ENCODE results near the gene GTPBP1. TPM values are rescaled to one million over a fixed set of nuclear protein-coding genes. Genes with fewer than 3 reads are reported as not detected.

The GTPBP1 gene
- total and polyA plus RNA-seq, 7 donors = 15.0 to 59.1 (median 26.8) TPM

DNA sequence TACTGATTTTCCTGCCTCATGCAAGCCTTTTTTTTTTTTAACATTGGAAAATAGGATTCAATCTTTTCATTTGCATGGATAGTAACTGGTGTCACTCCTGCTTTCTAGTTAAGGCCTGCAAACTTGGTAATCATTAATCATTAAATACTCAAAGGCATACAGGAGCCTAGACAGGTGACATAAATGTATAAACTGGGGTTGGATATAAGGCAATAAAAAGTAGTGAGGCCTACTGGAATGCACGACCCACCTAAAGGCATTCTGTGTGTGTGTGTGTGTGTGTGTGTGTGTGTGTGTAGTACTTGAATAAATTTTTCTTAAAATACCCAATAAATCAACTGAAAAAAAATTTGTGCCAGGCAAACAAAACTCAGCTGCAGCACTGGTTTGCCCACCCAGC lies 16.1 kb upstream of the GTPBP1 start:
- Histone ChIP-seq H3K4me1 (peaks cover 0 to 5% (median 0%) of the 10 kb centered on the region in 4 donors), H3K27ac (no peak overlapping the region), H3K4me3 (no peak overlapping the region), H3K36me3 (peaks cover 9 to 81% (median 41%) of the 10 kb centered on the region in 4 donors), H3K27me3 (no peaks in the 10 kb centered on the region), H3K9me3 (no peaks in the 10 kb centered on the region)
- TF ChIP-seq POLR2A (IDR thresholded peaks at IDR 0.05) = no peak
- TF ChIP-seq EP300 (IDR thresholded peaks at IDR 0.05) = no peak
- intact Hi-C loops (cut with DNase I) = no loop called here
- 18 to 59% methylated on average over 1 of the region's 1 CpG for WGBS, 2 donors
- DNase-seq = no peak

DNA sequence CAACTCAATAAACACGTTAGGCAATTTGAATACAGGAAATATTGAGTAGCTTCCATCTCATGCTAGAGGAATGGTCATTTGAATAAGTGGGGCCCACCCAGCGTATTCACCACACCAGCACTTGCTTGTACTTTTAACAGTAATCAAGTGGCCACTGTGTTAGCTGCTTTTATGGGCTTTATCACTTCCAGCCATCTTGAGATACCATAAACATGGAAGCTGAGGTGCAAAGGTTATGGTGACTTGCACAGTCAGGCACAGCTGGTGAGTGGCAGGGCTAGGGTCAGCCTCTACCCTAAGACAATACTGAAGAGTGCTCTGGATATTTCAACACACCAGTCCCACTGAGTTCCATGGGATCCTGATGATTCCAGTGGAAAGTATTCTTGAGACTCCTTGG lies 11.7 kb upstream of the GTPBP1 start:
- no peaks in the 10 kb centered on the region for H3K27me3 ChIP-seq
- 15 to 56% methylated on average over 2 of the region's 2 CpGs for WGBS, 2 donors
- H3K4me3 ChIP-seq = no peak overlapping the region
- H3K36me3 ChIP-seq = peaks cover 0 to 37% (median 7%) of the 10 kb centered on the region in 4 donors
- H3K27ac ChIP-seq = no peak overlapping the region
- H3K4me1 ChIP-seq = peaks cover 0 to 38% (median 35%) of the 10 kb centered on the region in 4 donors
- intact Hi-C loops (cut with DNase I) = no loop called here
- peak in 1 of 2 donors; percentile 35 for TF ChIP-seq POLR2A (IDR thresholded peaks at IDR 0.05)
- TF ChIP-seq CTCF (IDR thresholded peaks at IDR 0.05) = no peak
- no peak for DNase-seq
- H3K9me3 ChIP-seq = no peaks in the 10 kb centered on the region

GRCh38 chr22:38694940-38695339 lies 10.8 kb upstream of the GTPBP1 start:
- Histone ChIP-seq H3K36me3 (peaks cover 0 to 28% (median 2%) of the 10 kb centered on the region in 4 donors), H3K4me3 (no peak overlapping the region), H3K27ac (no peak overlapping the region), H3K9me3 (no peaks in the 10 kb centered on the region), H3K4me1 (peaks cover 0 to 46% (median 44%) of the 10 kb centered on the region in 4 donors), H3K27me3 (no peaks in the 10 kb centered on the region)
- no peak for DNase-seq
- WGBS, 2 donors = 17 to 68% methylated on average over 3 of the region's 3 CpGs
- intact Hi-C loops (cut with DNase I) = no loop called here
- TF ChIP-seq POLR2A (IDR thresholded peaks at IDR 0.05) = no peak
- TF ChIP-seq CTCF (IDR thresholded peaks at IDR 0.05) = no peak
- TF ChIP-seq POLR2AphosphoS5 (IDR thresholded peaks at IDR 0.05) = no peak
- no peak for TF ChIP-seq EP300 (IDR thresholded peaks at IDR 0.05)

GRCh38 chr22:38696606-38697424 lies 8.9 kb upstream of the GTPBP1 start:
- 19 to 50% methylated on average over 3 of the region's 3 CpGs for WGBS, 2 donors
- peaks cover 0 to 54% (median 51%) of the 10 kb centered on the region in 4 donors for H3K4me1 ChIP-seq
- H3K36me3 ChIP-seq = peaks cover 0 to 13% (median 0%) of the 10 kb centered on the region in 4 donors
- intact Hi-C loops (cut with DNase I) = no loop called here
- DNase-seq = no peak
- H3K4me3 ChIP-seq = no peak overlapping the region
- no peak for TF ChIP-seq CTCF (IDR thresholded peaks at IDR 0.05)
- TF ChIP-seq EP300 (IDR thresholded peaks at IDR 0.05) = no peak
- TF ChIP-seq POLR2A (IDR thresholded peaks at IDR 0.05) = no peak
- TF ChIP-seq POLR2AphosphoS5 (IDR thresholded peaks at IDR 0.05) = no peak
- no peaks in the 10 kb centered on the region for H3K27me3 ChIP-seq
- H3K9me3 ChIP-seq = no peaks in the 10 kb centered on the region
- peak overlapping the region; percentile 68 to 100 (median 99) for H3K27ac ChIP-seq

- H3K4me1 ChIP-seq = peaks cover 0 to 55% (median 51%) of the 10 kb centered on the region in 4 donors
- peak overlapping the region; percentile 68 to 100 (median 99) for H3K27ac ChIP-seq
- H3K27me3 ChIP-seq = no peaks in the 10 kb centered on the region
- no peak for TF ChIP-seq POLR2AphosphoS5 (IDR thresholded peaks at IDR 0.05)
- no peak for TF ChIP-seq EP300 (IDR thresholded peaks at IDR 0.05)
- TF ChIP-seq CTCF (IDR thresholded peaks at IDR 0.05) = no peak
- TF ChIP-seq POLR2A (IDR thresholded peaks at IDR 0.05) = no peak
- 63 to 78% methylated on average over 8 of the region's 8 CpGs for WGBS, 2 donors
- H3K4me3 ChIP-seq = no peak overlapping the region
- intact Hi-C loops (cut with DNase I) = no loop called here
- peak; percentile 62 for DNase-seq
- peaks cover 0 to 6% (median 0%) of the 10 kb centered on the region in 4 donors for H3K36me3 ChIP-seq
- no peaks in the 10 kb centered on the region for H3K9me3 ChIP-seq
Measured at GRCh38 chr22:38697425-38698089, 8.2 kb upstream of the GTPBP1 start.
